ENCODE measurements around the gene TPSB2.
"Not testable (repeated sequence)": the region's sequence is repeated elsewhere in the genome, so short reads cannot be mapped to it uniquely, and the experiment has no call there.

The TPSB2 gene

GRCh38 chr16:1200014-1200627 lies 29.9 kb downstream of the TPSB2 start:
- no peak for DNase-seq (ENCODE audit: low read depth)

- DNase-seq (ENCODE audit: low read depth) = no peak
Measured at GRCh38 chr16:1199347-1200013, 30.5 kb downstream of the TPSB2 start.

- not testable (repeated sequence) for DNase-seq (ENCODE audit: low read depth)
Measured at GRCh38 chr16:1198671-1199346, 31.2 kb downstream of the TPSB2 start.

- no peak for DNase-seq (ENCODE audit: low read depth)
Measured at GRCh38 chr16:1198194-1198593, 31.8 kb downstream of the TPSB2 start.

GRCh38 chr16:1197237-1197866 lies 32.6 kb downstream of the TPSB2 start:
- no peak for DNase-seq (ENCODE audit: low read depth)

GRCh38 chr16:1196494-1196893 lies 33.5 kb downstream of the TPSB2 start:
- DNase-seq (ENCODE audit: low read depth) = no peak

GRCh38 chr16:1195393-1195666 lies 34.7 kb downstream of the TPSB2 start:
- DNase-seq (ENCODE audit: low read depth) = no peak

- no peak for DNase-seq (ENCODE audit: low read depth)
Measured at GRCh38 chr16:1194665-1195392, 35.2 kb downstream of the TPSB2 start.

GRCh38 chr16:1193825-1194581 lies 36.0 kb downstream of the TPSB2 start:
- no peak for DNase-seq (ENCODE audit: low read depth)

GRCh38 chr16:1193143-1193824 lies 36.7 kb downstream of the TPSB2 start:
- no peak for DNase-seq (ENCODE audit: low read depth)

- no peak for DNase-seq (ENCODE audit: low read depth)
Measured at GRCh38 chr16:1192384-1193073, 37.5 kb downstream of the TPSB2 start.

GRCh38 chr16:1190789-1191188 lies 39.2 kb downstream of the TPSB2 start:
- DNase-seq (ENCODE audit: low read depth) = not testable (repeated sequence)

GRCh38 chr16:1189455-1189854 lies 40.5 kb downstream of the TPSB2 start:
- DNase-seq (ENCODE audit: low read depth) = no peak

- DNase-seq (ENCODE audit: low read depth) = peak; percentile 33
Measured at GRCh38 chr16:1188432-1189189, 41.4 kb downstream of the TPSB2 start.

GRCh38 chr16:1185460-1186207 lies 44.4 kb downstream of the TPSB2 start:
- DNase-seq (ENCODE audit: low read depth) = not testable (repeated sequence)

GRCh38 chr16:1184980-1185379 lies 45.0 kb downstream of the TPSB2 start:
- DNase-seq (ENCODE audit: low read depth) = no peak

- no peak for DNase-seq (ENCODE audit: low read depth)
Measured at GRCh38 chr16:1184156-1184868, 45.7 kb downstream of the TPSB2 start.
